Renal cortex interstitium (tissue), 11 donors: ENCODE data around the gene RFX3. TPM values are rescaled to one million over a fixed set of nuclear protein-coding genes. Genes with fewer than 3 reads are reported as not detected.
A peak's percentile ranks its signal among the peaks of the same experiment; 100 is the strongest.

ENCODE experiments used
- DNase-seq, 11 donors: peaks; one replicate each; pipeline ENCODE4 v3.0.0-alpha.2; 2013; ENCODE audit warnings: low read depth in 9 of 11, low spot score in 4 of 11; ENCODE audit errors: extremely low read depth in 1 of 11
- polyA plus RNA-seq, 3 donors: library from polyadenylated mRNA; unstranded; fragments of 120-200 nt; gene quantifications; one replicate each; pipeline ENCODE4 v1.2.1, GENCODE V29; 2013; ENCODE audit not compliant: insufficient read length in 3 of 3

Gene RFX3
- polyA plus RNA-seq, 3 donors: 16.2 to 20.2 (median 19.0) TPM

DNA sequence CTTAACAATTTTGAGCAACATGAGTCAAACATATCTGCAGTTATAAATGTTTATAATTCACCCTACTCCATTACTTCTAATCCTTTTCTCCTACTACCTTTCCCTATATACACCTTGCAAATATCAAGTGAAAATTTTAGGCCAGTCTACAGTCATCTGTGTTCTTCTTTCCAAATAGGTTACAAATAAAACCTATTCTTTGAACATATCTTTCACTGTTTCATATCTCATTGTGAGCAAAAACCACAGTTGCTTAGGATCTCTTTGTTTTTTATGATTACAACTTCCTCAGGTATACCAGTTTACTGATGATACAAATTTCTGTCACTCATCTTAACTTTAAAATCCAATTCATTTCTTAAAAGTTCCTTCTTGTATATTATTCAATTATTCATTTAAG is 34.4 kb downstream of the RFX3 start:
- no peak for DNase-seq

GRCh38 chr9:3490957-3491356 is 34.8 kb downstream of the RFX3 start:
- no peak for DNase-seq

- no peak for DNase-seq
These were observed 43.2 kb downstream of the RFX3 start for GRCh38 chr9:3482578-3482977.

- no peak for DNase-seq
These were observed 45.5 kb downstream of the RFX3 start for GRCh38 chr9:3480353-3480655.

DNA sequence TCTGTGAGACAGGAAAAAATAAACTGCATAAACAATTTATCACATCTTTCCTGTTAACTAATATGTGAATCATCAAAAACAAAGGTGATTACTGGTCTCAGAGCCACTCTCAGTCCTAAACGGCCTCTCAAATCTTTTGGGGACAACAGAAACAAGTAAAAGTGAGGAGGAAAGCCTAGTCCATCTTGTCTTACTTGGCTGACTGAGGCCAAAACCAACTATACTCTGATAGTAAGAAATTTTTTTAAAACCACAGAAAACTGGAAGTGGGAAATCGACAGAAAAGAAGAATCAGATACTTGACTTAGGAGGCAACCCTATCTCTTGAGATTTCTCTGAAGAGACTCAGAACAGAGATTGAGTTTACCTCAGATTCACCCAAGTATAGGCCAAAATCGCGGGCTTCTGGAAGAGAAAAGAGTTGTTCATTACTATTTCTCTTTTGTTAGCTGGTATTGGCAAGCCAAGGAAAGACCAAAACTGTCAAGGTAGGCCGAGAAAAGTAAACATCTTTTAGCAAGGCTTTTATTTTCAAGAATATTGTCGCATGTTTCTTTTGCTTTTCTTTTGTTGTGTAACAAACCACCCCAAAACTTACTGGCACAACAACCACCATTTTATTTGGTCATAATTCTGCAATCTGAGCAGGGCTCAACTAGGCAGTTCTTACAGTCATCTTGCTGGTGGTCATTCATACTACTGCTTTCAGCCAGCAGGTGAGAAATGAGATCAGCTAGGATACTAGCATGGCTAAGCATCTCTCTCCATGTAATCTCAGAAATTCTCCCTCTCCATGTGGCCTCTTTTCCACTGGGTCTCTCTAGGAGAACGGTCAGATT is 46.1 kb downstream of the RFX3 start:
- DNase-seq: no peak

DNA sequence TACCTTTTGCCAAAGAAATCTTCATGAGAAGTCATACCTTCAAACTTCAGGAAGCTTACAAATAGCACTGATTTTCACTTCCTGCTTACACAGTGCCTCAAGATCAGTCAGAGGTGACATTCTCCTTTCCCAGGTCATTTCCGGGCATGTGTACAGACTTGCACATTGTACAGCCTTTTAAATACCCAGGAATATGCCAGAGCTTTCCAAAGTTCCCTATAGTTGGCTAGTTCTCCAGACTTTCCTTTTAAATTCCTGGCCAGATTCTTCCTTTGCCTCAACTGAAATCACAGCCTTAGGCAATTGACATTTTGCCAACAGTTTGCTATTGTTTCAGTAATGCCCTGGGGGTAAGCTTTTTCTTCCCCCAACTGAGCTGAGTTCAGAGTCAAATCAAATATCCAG is 47.2 kb downstream of the RFX3 start:
- no peak for DNase-seq

- DNase-seq: no peak
These were observed 48.5 kb downstream of the RFX3 start for GRCh38 chr9:3477236-3477834.

DNA sequence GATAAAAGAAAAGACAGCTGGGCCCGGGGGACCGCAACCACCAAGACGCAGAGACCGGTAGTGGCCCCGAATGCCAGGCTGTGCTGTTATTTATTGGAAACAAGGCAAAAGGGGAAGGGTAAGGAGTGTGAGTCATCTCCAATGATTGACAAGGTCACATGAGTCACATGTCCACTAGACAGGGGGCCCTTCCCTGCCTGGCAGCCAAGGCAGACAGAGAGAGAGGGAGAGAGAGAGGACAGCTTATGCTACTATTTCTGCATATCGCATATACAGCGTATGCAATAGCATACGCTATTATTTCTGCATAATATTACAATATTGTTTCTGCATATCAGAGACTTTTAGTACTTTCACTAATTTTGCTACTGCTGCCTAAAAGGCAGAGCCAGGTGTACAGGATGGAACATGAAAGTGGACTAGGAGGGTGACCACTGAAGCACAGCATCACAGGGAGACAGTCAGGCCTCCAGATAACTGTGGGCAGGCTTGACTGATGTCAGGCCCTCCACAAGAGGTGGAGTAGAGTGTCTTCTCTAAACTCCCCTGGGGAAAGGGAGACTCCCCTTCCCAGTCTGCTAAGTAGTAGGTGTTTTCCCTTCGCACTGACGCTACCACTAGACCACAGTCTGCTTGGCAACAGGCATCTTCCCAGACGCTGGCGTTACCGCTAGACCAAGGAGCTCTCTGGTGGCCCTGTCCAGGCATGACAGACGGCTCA is 50.3 kb downstream of the RFX3 start:
- DNase-seq: no peak

DNA sequence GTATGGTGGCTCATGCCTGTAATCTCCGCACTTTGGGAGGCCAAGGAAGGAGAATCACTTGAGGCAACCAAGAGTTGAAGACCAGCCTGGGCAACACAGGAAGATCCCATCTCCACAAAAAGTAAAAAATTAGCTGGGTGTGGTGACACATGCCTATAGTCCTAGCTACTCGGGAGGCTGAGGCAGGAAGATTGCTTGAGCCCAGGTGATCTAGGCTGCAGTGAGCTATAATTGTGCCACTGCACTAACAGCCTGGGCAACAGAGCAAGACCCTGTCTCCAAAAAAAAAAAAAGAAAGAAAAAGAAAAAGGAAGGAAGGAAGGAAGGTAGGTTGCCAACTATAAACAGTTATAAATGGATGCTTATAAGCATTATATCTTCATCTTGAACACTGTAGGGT is 51.0 kb downstream of the RFX3 start:
- no peak for DNase-seq

DNA sequence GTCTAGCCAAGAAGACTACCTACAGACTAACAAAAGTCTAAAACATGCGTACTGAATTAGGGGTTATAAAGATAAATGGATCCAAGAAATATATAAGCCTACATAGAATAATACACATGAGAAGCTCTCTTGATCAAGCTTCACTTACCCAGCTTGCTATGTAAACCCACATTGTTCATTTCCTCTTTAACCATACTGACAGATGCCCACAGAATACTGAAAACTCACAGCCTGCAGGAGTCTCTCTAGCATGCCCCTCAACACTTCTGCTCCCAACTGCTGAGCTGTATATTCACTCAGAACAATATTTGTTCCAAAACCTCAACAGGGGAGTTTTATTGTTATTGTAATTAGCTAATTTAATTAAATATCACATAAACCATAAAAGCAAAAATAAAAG is 52.4 kb downstream of the RFX3 start:
- no peak for DNase-seq

- DNase-seq: no peak
These were observed 53.9 kb downstream of the RFX3 start for GRCh38 chr9:3471883-3472282.

DNA sequence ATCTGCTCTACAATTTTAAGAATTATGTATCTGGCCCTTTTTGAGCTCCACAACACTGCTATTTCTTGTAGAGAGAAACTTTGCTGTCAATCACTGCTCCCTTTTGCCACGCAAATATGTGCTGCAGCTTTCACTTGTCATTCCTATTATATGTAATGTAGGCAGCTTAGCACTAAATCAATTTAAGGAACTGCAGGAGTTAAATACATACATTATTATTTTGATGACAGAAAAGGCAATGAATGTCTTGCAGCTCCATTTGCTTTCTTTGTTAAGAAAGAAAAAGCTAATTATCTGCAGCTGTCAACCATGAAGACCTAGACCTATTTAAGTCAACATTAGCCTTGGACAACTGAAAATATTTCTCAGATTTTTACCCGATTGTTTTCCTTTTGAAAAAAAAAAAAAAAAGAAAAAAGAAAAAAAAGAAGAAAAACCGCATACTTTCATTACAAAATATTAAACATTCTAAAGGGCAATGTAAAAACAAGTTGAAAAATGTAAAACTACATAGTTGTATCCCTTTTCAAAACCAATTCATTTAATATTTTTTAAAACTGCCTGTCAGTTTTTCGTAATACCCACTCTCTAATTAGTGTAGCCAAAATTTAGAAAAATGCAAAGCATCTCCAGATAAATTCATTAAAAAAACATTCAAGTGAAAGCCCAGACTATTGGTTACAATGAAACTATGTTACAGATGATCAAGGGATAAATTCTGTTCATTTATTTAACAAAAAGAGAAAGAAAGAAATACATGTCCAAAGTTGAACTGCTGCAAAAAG is 57.2 kb downstream of the RFX3 start:
- no peak for DNase-seq

GRCh38 chr9:3467593-3468219 is 58.1 kb downstream of the RFX3 start:
- peak in 8 of 11 donors; percentile 13 to 51 (median 26) for DNase-seq

DNA sequence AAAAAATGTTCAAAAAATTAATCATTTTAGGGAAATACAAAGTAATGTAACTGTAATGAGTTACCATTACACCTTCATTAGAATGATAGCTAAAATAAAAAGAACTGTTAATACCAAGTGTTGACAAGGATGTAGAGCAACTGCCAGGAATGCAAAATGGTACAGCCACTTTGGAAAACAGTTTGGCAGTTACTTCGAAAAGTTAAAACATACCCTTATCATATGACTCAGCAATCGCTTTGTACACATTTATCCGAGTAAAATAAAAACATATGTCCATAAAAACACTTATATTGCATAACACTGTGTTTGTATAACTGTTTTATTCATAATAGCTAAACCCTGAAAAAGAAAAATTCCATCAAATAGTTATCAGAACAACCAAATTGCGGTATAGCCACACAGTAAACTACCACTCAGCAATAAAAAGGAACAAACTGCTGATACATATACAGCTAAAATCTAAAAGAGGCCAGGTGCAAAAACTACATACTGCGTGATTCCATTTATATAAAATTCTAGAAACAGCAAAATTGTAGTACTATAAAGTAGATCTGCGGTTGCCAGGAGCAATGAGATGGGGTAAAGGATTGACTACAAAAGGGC is 61.7 kb downstream of the RFX3 start:
- DNase-seq: no peak

DNA sequence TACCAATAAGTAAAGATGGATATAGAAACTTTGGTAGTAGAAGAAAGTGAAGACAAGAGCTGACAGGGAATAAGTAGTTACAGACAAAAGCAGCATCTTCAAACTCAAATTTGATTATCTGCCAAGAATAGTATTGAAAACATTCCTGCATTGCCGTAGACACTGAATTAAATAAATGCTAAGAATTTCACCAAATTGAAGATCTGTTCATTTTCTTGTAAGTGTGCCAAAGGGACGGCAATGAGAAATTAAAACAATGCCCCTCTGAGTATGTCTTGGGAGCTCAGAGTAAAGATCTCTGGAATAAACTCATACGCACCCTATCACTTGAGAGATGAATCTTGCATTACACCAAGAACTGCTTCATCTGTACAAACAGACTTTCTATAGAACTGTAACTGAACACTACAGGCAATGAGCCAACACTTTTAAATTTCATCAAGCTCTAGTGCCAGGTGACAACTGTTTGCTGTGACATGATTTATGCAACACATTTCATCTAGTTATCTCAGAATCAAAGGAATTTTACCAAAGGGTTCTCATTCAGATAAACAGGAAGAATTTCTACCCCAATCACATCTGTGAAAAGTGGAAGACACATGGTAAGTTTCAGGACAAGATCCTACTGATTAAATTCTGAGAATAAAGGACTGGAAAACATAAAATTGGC is 66.9 kb downstream of the RFX3 start:
- no peak for DNase-seq

- no peak for DNase-seq
These were observed 68.6 kb downstream of the RFX3 start for GRCh38 chr9:3457175-3457574.

- DNase-seq: no peak
These were observed 70.1 kb downstream of the RFX3 start for GRCh38 chr9:3455717-3456116.

- DNase-seq: no peak
These were observed 70.7 kb downstream of the RFX3 start for GRCh38 chr9:3455094-3455493.
